Activated CD4-positive, alpha-beta T cell treated with anti-CD3 and anti-CD28 coated beads, Interleukin-2, amount 10 ng/mL, durations not matched to agents 24 days and 14 days (primary cell): ENCODE measurements around the gene ZDHHC5. TPM values are rescaled to one million over a fixed set of nuclear protein-coding genes. Genes with fewer than 3 reads are reported as not detected.

Experiments
- DNase-seq: peaks from one replicate; pipeline ENCODE4 v3.0.0; 2022
- H3K27ac Mint-ChIP-seq: one replicate; pipeline ENCODE4 v1.8.0; 2022; ENCODE audit warnings: mild to moderate bottlenecking, mixed read lengths
- H3K27me3 Mint-ChIP-seq: one replicate; pipeline ENCODE4 v1.8.0; 2022; ENCODE audit warnings: mixed read lengths
- H3K36me3 Mint-ChIP-seq: one replicate; pipeline ENCODE4 v1.8.0; 2022; ENCODE audit warnings: low read depth, mild to moderate bottlenecking, mixed read lengths
- H3K4me1 Mint-ChIP-seq: one replicate; pipeline ENCODE4 v1.8.0; 2021; ENCODE audit warnings: mixed read lengths
- H3K4me3 Mint-ChIP-seq: one replicate; pipeline ENCODE4 v1.8.0; 2022; ENCODE audit warnings: mild to moderate bottlenecking, moderate library complexity, mixed read lengths
- H3K9me3 Mint-ChIP-seq: one replicate; pipeline ENCODE4 v1.8.0; 2021; ENCODE audit warnings: mixed read lengths
- intact Hi-C: fragments of 100-400 bp; cut with micrococcal nuclease; formaldehyde crosslinking; loops from one replicate; pipeline ENCODE4 v1.15.1; 2023
- total RNA-seq: library from RNA; stranded (reverse); gene quantifications from 2 replicates; pipeline ENCODE4 v1.2.3, GENCODE V29; 2022

Gene ZDHHC5
- total RNA-seq, 1 donor from 2014 or later: 78.4 TPM

GRCh38 chr11:57744357-57744756 lies 76.4 kb downstream of the ZDHHC5 start:
- peak overlapping the region; percentile 66 for H3K4me3 Mint-ChIP-seq

GRCh38 chr11:57745206-57745605 lies 77.3 kb downstream of the ZDHHC5 start:
- Mint-ChIP-seq H3K27ac (peak overlapping the region; percentile 36), H3K36me3 (peaks cover 59% of the 10 kb centered on the region), H3K4me3 (no peak overlapping the region), H3K4me1 (peaks cover 35% of the 10 kb centered on the region), H3K27me3 (no peaks in the 10 kb centered on the region), H3K9me3 (no peaks in the 10 kb centered on the region)
- DNase-seq: no peak
- intact Hi-C loops: loop anchor here (10.0 kb wide), 1 partner anchor 410 kb away; the partner anchor contains the start of genes P2RX3 and SSRP1

More at GRCh38 chr11:57744357-57744756, 76.4 kb downstream of the ZDHHC5 start:
- peaks cover 63% of the 10 kb centered on the region for H3K36me3 Mint-ChIP-seq
- no peak for DNase-seq
- intact Hi-C loops: loop anchor here (10.0 kb wide), 1 partner anchor 410 kb away; the partner anchor contains the start of genes P2RX3 and SSRP1
- H3K27ac Mint-ChIP-seq: peak overlapping the region; percentile 78
- peaks cover 38% of the 10 kb centered on the region for H3K4me1 Mint-ChIP-seq
- H3K27me3 Mint-ChIP-seq: no peaks in the 10 kb centered on the region
- no peaks in the 10 kb centered on the region for H3K9me3 Mint-ChIP-seq

- Mint-ChIP-seq H3K4me1 (peaks cover 31% of the 10 kb centered on the region), H3K27me3 (no peaks in the 10 kb centered on the region), H3K4me3 (no peak overlapping the region), H3K36me3 (peaks cover 51% of the 10 kb centered on the region), H3K27ac (peak overlapping the region; percentile 74), H3K9me3 (no peaks in the 10 kb centered on the region)
- DNase-seq: no peak
- intact Hi-C loops: loop anchor here (10.0 kb wide), 1 partner anchor 412 kb away; the partner anchor contains the start of genes P2RX3 and SSRP1
Observed at GRCh38 chr11:57746920-57747319, 79.0 kb downstream of the ZDHHC5 start.

Other genes starting within 250 kb of the ZDHHC5 start
- 255 and 261 TPM in 2 replicates for gene SLC43A3, start 241.0 kb upstream of the ZDHHC5 start, total RNA-seq
- gene RTN4RL2, start 207.6 kb upstream of the ZDHHC5 start, total RNA-seq: 0.23 and 0.26 TPM in 2 replicates
- gene SLC43A1, start 152.4 kb upstream of the ZDHHC5 start, total RNA-seq: 35.3 and 35.8 TPM in 2 replicates
- gene TIMM10, start 137.4 kb upstream of the ZDHHC5 start, total RNA-seq: 108 and 112 TPM in 2 replicates
- not detected in 2 replicates for gene SMTNL1, start 130.5 kb upstream of the ZDHHC5 start, total RNA-seq
- gene UBE2L6, start 100.4 kb upstream of the ZDHHC5 start, total RNA-seq: 151 and 157 TPM in 2 replicates
- 0.14 and 0.28 TPM in 2 replicates for gene SERPING1, start 70.4 kb upstream of the ZDHHC5 start, total RNA-seq
- 0.40 and 0.47 TPM in 2 replicates for gene YPEL4, start 18.2 kb upstream of the ZDHHC5 start, total RNA-seq
- 18.5 and 19.8 TPM in 2 replicates for gene CLP1, start 10.4 kb upstream of the ZDHHC5 start, total RNA-seq
- gene MED19, start 44.1 kb downstream of the ZDHHC5 start, total RNA-seq: 13.9 and 15.6 TPM in 2 replicates
- gene TMX2, start 44.5 kb downstream of the ZDHHC5 start, total RNA-seq: 99.0 and 99.2 TPM in 2 replicates
- gene SELENOH, start 73.4 kb downstream of the ZDHHC5 start, total RNA-seq: 211 and 216 TPM in 2 replicates
- not detected in 2 replicates for gene BTBD18, start 83.7 kb downstream of the ZDHHC5 start, total RNA-seq
- gene CTNND1, start 93.7 kb downstream of the ZDHHC5 start, total RNA-seq: 4.9 and 6.0 TPM in 2 replicates